M059J (cell line): Measurements from ENCODE around the gene SCARF2. TPM values are rescaled to one million over a fixed set of nuclear protein-coding genes. Genes with fewer than 3 reads are reported as not detected.
"Not testable (repeated sequence)": the region's sequence is repeated elsewhere in the genome, so short reads cannot be mapped to it uniquely, and the experiment has no call there.

ENCODE experiments used
- DNase-seq: peaks from one replicate; pipeline ENCODE4 v3.0.0-alpha.2; 2012; ENCODE audit warnings: low read depth
- total RNA-seq: library from RNA; depleted of rRNA; stranded (reverse); fragments of >200 nt; shearing (Covaris generic); gene quantifications from 2 replicates; pipeline ENCODE4 v1.2.3, GENCODE V29; 2014

The SCARF2 gene
- total RNA-seq, 1 experiment from 2014 or later = 24.3 TPM

DNA sequence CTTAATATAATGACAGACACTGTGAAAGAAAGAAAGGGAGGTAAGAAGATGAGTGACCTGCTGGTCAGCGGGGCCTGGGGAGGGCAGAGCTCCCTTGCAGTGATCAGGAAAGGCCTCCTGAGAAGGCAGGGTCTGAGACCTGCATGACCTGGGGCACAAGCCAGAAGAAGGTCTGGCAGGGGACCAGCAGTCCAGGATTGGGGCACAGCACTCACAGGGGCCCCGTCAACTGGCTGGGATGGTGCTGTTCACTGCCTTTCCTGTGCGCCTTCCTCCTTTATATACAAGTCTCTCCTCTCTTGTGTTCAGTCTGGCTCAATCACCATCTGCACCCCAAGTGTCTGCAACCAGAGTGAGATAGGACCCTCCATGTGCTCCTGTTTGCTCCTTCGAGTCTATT is 22.2 kb upstream of the SCARF2 start:
- no peak for DNase-seq

DNA sequence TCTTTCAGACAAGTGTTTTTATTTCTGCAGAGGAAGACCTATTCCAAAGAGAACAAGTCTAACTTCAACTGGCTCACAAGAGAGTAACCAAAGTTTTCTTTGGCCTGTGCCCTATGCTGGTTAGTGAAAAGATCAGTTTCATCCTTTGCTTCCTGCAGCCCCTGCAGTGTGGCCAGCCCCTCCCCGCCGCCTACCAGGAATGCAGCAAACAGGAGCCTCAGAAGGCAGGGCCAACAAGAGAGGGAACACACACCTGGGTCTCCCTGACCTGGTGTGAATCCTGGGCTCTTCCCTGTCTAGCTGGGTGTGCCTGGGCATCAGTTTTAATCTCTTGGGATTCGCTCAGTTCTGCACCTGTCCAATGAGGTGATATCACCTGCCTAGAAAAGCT is 21.5 kb upstream of the SCARF2 start:
- no peak for DNase-seq

DNA sequence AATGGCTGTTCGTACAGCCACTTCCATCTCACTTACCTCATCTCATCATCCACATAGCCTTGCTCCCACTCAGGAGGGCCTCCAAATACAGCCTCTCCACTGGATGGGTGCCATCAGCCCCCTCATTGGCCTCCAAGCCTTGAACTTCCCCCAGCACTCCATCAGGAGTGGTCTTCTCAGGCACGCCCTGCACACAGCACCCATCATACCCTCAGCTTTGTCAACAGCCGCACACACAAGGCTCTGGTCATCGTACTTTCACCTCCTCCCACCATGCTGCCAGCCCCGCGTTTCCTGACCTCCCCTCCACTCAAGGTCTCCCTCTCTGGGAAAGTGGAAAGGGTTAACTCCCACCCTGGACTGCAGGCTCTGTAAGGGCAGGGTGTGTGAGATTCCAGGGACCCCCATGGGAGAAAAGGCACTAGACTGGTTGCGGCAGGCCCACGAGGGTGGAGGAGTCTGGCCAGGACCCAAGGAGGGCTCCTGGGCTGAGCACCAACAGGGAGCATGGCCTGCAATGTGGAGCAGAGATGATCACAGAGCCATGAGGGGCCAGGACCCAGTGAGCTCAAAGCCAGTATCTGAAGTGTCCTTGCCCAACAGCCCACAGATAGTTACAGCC is 21.0 kb upstream of the SCARF2 start:
- no peak for DNase-seq

DNA sequence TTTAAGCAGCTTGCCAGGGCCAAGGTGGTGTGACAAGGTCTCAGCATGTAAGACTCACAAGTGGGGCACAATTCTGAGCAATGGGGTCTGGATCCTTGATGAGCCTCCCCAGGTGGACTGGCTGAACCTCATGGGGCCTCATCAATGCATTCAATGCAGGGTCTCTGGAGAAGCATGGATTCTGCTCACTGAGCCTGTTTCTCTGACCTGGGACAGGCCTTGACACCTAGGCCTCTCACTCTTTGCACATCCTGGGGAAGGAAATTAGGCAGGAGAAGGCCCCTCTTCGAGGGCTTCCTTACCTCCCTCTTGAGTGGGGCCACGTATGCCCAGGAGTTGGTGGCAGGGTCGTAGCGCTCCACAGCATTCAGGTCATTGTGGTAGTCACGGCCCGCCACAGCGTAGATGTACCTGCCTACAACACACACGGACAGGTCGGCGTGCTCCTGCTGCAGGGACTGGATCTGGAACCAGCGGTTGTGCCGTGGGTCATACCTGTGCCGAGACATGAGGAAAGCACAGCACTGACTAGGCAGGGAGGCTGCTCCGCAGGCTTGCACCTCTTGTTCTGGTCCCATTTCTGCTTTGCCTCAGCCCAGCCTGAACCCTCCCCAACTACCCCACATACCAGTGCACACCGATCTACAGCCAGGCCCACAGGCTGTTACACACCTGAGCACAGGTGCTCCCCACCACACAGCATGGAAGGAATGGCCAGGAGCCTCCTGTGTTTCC is 20.0 kb upstream of the SCARF2 start:
- no peak for DNase-seq

DNA sequence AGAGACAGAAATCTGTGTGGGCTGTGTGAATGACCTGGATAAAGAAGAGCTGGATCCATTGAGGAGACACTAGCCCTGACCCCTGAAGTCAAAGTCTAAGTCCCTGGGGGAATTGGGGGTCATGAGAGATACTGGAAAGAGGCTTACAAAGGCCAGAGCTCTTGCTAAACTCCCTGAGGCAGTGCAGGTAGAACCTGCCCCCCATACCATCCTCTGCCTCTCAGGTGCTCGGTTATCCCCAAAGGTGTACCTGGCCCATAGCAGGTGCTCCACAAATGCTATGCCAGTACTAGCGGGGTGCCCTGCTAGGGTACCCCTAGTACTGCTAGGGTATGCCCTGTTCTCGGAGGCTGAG is 19.1 kb upstream of the SCARF2 start:
- no peak for DNase-seq

DNA sequence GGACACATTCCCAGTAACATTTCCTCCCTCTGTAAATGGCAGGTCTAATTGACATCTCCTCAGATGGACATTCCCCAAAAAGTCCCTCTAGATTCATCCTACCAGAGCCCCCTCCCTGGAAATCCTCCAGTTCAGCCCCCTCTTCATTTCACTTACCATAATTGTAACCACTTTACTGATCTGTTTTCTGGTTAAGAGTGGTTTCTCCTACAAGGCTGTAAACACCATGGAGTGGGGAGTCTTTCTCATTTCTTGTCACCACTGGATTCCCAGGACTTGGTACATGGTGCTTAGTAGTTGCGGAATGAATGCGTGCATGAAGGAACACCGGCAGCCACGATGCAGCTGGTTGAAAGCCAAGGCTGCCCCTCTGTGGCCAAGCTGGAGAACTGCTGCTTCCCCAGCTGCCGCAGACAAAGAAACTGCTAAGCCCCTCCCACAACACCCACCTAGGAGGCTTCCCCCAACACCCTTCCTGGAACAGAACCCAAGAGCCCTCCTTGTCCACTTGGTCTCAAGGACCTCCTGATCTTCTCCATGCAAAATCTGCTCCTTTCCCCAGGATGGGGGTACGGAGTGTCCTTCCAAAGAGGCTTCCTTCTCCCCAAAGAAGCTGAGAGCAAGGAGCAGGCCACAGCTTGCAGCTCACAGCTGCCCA is 18.6 kb upstream of the SCARF2 start:
- DNase-seq = peak; percentile 50

DNA sequence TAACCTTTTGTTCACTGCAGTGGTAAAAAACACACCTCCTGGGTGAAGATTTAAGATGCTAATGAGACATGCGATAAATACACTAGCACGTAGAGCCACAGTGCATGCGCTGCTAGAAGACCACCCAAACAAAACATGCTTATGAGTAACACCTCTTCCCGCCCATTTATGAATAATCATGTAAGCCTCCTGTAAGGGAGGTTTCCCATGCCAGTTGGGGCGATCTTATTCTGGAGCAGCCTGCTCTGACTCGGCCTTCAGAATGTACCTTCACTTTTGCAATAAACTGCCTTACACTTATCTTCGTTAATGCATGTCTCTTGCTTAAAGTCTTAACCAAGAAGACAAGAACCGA is 18.1 kb upstream of the SCARF2 start:
- DNase-seq = no peak

DNA sequence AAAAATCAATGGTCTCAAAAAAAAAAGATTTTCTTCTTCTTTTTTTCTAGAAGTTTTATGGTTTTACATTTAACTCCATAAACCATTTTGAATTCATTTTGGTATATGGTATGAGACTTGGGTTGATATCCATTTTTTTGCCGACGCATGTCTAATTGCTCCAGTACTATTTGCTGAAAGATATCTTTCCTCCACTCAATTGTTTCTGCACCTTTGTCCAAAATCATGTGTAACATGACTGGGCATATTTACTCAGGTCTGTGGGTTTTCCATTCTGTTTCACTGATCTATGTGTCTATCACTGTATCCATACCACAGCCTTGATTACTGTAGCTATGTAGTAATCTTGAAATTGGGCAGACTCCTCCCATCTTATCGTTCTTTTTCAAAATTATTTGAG is 15.6 kb upstream of the SCARF2 start:
- DNase-seq = no peak

DNA sequence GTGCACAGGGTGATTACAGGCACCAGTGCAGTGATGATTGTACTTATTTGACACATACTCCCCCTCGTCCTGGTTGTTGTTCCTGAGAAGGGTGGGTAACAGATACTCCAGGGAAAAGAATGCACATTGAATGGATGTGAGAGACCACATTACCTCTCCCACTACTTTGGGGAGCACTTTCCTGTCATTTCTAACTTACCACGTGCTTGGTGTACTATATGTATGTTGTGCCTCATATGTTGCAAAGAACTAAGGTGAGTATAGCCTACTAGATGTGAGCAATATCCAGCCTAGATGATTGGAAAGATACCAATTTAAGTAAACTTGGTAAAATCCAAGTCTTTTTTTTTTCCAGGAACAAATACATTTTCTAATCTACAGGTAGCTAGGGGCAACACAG is 14.3 kb upstream of the SCARF2 start:
- no peak for DNase-seq

DNA sequence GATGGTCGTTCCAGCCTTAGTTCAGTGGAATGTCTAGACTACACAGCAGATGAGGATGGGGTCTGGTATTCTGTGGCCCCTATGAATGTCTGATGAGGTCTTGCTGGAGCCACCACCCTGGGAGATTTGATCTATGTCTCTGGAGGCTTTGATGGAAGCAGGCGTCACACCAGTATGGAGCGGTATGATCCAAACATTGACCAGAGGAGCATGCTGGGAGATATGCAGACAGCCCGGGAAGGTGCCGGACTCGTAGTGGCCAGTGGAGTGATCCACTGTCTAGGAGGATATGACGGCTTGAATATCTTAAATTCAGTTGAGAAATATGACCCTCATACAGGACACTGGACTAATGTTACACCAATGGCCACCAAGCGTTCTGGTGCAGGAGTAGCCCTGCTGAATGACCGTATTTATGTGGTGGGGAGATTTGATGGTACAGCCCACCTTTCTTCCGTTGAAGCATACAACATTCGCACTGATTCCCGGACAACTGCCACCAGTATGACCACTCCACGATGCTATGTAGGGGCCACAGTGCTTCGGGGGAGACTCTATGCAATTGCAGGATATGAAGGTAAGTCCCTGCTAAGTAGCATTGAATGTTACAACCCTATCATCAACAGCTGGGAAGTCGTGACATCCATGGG is 13.6 kb upstream of the SCARF2 start:
- not testable (repeated sequence) for DNase-seq

DNA sequence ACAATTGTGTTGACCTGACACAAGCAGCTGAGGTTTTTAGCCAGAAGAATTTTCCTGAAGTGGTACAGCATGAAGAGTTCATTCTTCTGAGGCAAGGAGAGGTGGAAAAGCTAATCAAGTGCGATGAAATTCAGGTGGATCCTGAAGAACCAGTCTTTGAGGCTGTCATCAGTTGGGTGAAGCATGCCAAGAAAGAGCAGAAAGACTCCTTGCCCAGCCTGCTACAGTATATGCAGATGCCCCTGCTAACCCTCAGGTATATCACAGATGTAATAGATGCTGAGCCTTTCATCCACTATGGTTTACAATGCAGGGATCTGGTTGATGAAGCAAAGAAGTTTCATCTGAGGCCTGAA is 12.9 kb upstream of the SCARF2 start:
- no peak for DNase-seq

DNA sequence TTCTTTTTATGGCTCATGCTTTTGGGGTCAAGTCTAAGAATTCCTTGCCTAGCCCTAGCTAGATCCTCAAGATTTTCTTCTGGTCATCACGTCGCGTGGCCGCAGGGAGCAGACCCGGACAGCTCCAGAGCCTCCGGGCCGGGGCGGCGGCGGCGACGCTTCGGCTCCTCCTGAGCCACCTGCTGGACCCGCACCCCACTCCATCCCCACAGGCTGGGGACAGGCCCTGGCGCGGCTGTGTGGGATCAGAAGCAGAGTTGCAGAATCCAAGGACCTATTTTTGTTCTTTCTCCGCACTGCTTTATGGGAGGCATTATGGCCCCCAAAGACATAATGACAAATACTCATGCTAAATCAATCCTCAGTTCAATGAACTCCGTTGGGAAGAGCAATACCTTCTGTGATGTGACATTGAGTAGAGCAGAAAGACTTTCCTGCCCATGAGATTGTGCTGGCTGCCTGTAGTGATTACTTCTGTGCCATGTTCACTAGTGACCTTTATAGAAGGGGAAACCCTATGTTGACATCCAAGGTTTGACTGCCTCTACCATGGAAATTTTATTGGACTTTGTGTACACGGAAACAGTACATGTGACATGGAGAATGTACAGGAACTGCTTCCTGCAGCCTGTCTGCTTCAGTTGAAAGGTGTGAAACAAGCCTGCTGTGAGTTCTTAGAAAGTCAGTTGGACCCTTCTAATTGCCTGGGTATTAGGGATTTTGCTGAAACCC is 12.4 kb upstream of the SCARF2 start:
- DNase-seq = no peak

DNA sequence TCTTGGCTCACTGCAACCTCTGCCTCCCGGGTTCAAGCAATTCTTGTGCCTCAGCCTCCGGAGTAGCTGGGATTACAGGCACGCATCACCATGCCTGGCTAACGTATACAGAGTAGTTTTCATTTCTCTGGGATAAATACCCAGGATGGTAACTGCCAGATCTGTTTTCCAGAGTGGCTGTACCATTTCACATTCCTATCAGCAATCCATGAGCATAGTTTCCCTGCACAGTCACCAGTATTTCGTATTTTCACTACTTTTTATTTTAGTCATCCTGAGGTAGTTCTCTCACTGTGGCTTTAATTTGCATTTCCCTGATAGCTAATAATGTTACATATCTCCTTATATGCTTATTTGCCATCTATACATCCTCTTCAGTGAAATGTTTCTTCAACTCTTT is 11.0 kb upstream of the SCARF2 start:
- DNase-seq = no peak

DNA sequence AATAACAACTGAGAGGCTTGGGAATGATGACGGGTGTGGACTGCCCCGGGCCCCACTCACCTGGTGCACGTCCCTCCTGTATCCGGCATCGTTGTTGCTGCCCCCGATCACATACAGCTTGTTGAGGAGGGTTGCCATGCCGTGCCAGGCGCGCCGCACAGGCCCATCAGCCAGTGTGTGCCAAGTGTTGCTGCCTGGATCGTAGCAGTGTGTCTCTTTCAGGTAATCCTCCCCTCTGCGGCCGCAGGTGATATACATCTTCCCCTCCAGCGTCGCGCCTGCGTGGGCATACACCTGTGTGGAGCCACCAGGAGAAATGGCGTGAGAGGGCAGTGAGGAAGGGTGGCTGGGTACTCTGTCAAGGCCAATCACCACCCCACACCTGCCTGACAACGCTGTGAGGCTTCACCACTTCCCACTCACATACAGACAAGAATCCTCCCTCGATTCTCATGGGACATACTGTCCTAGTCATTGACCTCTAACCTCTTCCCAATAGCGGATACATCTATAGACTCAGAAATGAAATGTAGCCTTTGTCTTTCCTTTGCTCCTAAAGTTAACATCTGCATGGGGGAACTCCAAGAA is 8.9 kb upstream of the SCARF2 start:
- no peak for DNase-seq

DNA sequence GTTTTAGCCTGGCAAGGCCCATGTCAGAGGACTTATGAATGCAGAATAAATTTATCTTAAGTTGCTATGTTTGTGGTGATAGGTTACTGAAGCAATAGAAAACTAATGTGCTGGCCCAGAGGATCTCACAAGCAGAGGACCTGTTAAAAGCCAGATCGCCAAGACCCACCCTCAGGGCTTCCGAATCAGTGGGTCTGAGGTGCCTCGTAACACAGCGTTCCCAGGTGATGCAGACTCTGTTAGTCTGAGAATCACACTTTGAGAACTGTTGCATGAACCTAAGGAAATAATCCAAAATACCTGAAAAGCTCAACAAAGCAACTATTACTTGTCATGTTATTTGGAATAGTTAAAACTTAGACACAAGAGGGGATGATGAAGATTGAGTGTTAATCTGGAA is 6.7 kb upstream of the SCARF2 start:
- no peak for DNase-seq

DNA sequence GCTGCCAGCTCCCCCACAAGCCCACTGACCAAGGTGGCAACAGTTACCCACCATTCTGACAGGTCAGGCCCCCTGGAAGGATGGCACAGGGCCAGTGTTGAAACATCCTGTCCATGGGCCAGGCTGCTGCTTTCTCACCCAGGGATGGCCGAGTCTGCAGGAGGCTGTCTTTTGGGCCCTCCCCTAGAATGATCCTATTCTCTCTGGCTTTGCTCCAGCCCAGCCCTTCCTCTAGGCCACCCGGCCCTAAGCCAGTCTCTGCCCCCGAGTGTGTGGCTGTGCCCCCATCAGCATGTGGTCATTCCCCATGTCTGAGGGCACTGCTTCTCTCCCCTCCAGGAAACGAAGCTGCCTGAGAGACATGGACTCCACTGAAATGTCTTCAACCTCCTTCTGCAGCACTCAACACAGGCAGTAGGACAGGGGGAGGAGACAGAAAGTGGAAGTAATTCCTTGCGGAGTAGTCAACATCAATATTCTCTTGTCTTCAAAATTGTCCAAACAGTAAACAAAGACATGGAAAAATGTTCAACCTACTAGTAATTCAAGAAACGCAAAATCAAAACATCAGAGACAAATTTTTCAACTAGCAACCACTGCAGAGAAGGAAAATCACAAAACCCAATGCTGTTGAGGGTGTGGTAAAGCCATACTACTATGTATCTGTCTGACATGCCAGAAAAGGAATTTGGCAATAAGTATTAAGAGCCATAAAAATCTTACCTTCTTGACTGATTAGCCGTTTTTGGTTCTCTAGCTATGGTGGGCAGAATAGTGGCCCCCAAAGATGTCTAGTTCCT is 5.1 kb upstream of the SCARF2 start:
- no peak for DNase-seq

DNA sequence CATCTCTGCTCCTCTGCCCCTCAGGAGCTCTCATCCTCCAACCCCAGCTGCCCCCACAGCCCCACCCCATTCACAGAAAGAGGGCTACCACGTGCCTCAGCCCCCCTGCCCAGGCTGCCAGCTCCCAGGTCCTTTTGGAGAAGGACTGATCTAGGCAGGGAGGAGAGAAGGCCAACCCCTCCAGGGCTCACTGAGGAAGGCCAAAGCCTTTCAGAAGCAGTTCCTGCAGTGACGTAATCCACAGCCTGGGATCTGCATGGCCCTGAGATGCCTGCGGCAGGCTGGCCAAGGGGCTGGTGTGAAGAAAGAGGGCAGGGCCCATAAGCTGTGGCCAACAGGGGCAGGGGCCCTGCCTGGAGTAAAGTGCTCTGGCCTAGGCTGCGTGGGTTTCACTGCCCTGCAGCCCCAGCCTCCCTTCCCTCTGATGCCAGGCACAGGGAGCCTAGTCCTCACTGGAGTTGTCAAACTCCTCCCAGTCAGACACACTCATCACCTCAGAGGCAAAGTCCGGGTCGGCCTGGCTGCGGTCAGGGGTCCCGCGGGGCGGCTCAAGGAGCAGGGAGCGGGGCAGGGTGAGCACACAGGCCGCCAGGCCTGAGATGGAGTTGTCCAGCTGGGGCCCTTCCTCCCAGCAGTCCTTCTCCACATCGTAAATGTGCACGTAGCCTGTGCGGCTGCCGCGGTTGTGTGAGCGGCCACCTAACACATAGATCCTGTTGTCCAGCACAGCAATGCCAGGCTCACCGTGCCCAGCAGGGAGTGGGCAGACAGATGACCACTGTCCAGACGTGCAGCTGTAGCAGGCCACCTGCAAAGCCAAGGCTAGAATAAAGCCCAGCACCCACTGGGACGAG is 4.2 kb upstream of the SCARF2 start:
- no peak for DNase-seq

DNA sequence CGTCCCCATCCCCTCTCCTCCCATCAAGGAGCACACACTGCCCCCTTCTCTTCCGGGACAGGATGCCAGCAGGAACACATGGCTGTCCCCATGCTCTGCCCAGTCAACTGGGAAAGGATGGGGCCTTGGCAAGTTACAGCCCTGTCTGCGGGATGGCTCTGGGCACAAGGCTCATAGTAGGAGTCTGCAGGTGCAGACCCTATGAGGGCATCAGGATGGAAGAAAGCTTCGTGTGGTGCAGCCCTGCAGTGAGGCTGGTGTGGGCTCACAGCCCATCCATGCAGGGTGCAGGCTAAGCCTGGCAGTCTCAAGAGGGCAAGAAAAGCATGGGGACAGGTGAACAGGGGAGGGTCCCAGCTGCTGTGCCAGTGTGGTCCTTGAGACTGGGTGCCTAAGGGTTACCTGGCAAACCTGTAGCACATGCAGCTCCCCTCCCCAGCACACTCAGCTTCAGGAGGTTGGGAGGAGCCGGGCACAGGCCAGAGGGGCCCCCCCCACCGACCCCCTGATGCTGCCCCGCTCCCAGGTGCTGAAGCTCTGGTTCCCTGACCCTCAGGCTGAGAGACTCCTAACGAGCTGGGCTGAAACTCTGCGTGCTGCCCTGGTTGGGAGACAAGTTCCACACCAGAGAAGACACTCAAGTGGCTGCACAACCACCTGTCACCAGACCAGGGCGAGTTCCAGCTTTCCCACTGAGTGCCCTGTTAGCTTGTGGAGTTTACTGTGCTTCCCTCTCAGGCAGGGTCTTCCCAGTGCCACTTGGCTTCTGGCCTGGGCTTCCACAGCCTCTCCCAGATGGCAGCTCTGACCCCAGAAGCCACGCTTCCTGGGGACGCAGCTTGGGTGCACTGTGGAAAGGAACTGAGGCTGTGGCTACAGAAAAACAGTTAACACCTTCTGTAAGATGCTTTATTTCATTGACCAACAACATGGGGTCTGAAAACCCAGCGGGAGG is 3.3 kb upstream of the SCARF2 start:
- no peak for DNase-seq
